Vagina (tissue), 2 donors: ENCODE measurements around the gene ZC2HC1B.

Source experiments
- POLR2AphosphoS5 ChIP-seq, 2 donors: sonication (generic); formaldehyde crosslinking; IDR thresholded peaks; one replicate each; pipeline ENCODE4 v1.9.0; 2017; ENCODE audit warnings: antibody characterized with exemption in 2 of 2, mild to moderate bottlenecking in 2 of 2, low read depth in 1 of 2; ENCODE audit not compliant: insufficient read depth in 1 of 2
- TF ChIP-seq, protein P1 (sequence below), 3 experiments: fragments of 450-650 bp in 2 of 3; fragments of 200-600 bp in 1 of 3; sonication (generic) in 1 of 3; IDR thresholded peaks; one replicate each; pipeline ENCODE4 v1.5.1; 2017 to 2019; ENCODE audit warnings: antibody characterized with exemption in 3 of 3, mild to moderate bottlenecking in 2 of 3, moderate library complexity in 2 of 3

DNA sequence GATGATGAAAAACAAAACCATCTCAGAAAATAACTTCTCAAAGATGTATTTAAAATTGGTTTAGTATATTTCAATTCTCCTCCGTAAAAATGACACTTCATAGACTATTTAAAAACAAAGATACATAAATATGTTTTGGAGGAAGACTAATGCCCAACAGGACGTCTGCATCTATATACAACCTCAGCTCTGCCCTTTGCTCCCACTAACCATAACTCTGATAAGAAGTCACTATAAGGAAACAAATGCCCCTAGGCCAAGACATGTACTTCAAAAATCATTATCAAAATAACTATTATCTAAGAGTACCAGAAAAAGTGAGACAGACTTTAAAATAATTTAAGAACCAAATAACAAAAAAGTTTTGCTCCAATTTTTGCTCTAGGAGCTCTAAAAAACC lies 120.4 kb downstream of the ZC2HC1B start:
- TF ChIP-seq, protein P1, sequence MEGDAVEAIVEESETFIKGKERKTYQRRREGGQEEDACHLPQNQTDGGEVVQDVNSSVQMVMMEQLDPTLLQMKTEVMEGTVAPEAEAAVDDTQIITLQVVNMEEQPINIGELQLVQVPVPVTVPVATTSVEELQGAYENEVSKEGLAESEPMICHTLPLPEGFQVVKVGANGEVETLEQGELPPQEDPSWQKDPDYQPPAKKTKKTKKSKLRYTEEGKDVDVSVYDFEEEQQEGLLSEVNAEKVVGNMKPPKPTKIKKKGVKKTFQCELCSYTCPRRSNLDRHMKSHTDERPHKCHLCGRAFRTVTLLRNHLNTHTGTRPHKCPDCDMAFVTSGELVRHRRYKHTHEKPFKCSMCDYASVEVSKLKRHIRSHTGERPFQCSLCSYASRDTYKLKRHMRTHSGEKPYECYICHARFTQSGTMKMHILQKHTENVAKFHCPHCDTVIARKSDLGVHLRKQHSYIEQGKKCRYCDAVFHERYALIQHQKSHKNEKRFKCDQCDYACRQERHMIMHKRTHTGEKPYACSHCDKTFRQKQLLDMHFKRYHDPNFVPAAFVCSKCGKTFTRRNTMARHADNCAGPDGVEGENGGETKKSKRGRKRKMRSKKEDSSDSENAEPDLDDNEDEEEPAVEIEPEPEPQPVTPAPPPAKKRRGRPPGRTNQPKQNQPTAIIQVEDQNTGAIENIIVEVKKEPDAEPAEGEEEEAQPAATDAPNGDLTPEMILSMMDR (IDR thresholded peaks at IDR 0.05), result no peak
- no peak for TF ChIP-seq POLR2AphosphoS5 (IDR thresholded peaks at IDR 0.05; ENCODE audit: insufficient read depth in 1 of 2, low read depth in 1 of 2)
